GM13977 (cell line): Measurements from ENCODE around the gene HDDC3.
"Not testable (repeated sequence)": the region's sequence is repeated elsewhere in the genome, so short reads cannot be mapped to it uniquely, and the experiment has no call there.

ENCODE experiments used
- DNase-seq: peaks from one replicate; pipeline ENCODE4 v3.0.0; 2012; ENCODE audit warnings: low spot score
- in situ Hi-C: fragments of 300-500 bp; cut with MboI; formaldehyde crosslinking; loops from one replicate; pipeline ENCODE4 v1.12.0; 2022; ENCODE audit warnings: low sequenced_read_pairs, low pct_unique_long_range_greater_than_20kb, mixed read lengths, inconsistent platforms; ENCODE audit not compliant: unreplicated experiment
- TF ChIP-seq, protein P1 (sequence below): IDR thresholded peaks from 2 replicates; pipeline ENCODE4 v1.5.1; 2012; ENCODE audit warnings: mild to moderate bottlenecking, control low read depth; ENCODE audit not compliant: insufficient read depth; ENCODE audit errors: extremely low read depth, missing control alignments

Gene HDDC3

DNA sequence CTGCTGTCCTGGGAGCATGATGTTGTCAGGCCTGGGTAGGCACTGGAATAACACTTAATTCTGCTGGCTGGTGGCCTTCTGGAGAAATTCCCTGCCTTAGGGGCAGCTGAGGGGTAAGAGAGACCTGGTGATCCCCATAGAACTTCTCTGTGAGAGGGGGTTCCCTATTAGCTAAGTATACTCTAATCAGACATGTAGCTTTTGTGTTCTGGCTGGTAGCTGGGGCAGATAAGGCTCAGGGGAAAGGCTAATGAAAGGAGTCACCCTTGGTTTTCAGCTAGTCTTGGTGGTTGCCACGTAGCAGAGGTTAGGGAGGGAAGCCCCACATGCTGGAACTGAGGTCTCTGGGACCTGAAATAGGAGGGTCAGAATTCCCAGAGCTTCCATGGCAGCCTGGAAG, 952 bp upstream of the HDDC3 start:
- in situ Hi-C loops: no loop called here
- no peak for DNase-seq
- TF ChIP-seq, protein P1, sequence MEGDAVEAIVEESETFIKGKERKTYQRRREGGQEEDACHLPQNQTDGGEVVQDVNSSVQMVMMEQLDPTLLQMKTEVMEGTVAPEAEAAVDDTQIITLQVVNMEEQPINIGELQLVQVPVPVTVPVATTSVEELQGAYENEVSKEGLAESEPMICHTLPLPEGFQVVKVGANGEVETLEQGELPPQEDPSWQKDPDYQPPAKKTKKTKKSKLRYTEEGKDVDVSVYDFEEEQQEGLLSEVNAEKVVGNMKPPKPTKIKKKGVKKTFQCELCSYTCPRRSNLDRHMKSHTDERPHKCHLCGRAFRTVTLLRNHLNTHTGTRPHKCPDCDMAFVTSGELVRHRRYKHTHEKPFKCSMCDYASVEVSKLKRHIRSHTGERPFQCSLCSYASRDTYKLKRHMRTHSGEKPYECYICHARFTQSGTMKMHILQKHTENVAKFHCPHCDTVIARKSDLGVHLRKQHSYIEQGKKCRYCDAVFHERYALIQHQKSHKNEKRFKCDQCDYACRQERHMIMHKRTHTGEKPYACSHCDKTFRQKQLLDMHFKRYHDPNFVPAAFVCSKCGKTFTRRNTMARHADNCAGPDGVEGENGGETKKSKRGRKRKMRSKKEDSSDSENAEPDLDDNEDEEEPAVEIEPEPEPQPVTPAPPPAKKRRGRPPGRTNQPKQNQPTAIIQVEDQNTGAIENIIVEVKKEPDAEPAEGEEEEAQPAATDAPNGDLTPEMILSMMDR: no peak

DNA sequence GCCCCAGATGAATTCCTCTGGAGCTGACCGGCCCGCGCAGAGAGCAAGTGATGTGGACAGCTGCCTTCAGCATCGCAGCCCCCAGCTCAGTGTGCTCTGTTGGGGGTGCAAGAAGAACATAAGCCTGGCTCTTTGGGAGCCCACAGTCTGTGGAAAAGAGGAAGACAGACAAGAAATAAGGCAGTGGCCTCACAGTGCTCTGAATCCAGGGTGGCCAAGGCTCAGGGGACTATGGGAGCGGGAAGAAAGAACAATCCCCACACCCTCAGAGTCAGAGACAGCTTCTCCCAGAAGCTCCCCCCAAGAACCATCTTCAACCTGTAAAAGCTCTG, 277 bp upstream of the HDDC3 start:
- no peak for DNase-seq
- TF ChIP-seq, protein P1: no peak
- in situ Hi-C loops: no loop called here

DNA sequence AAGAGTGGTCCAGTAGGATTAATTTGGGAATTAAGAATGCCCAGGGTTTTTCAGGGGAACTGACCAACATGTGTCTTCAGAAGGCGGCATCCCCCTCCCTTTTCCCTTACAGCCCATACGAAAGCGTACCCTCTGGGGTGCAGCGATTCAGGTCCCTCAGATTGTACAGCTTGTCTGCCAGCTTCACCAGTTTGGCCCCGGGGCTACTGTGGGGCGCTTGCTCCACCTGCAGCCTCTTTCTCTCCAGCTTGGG, 848 bp downstream of the HDDC3 start:
- in situ Hi-C loops: no loop called here
- TF ChIP-seq, protein P1: no peak
- DNase-seq: no peak

DNA sequence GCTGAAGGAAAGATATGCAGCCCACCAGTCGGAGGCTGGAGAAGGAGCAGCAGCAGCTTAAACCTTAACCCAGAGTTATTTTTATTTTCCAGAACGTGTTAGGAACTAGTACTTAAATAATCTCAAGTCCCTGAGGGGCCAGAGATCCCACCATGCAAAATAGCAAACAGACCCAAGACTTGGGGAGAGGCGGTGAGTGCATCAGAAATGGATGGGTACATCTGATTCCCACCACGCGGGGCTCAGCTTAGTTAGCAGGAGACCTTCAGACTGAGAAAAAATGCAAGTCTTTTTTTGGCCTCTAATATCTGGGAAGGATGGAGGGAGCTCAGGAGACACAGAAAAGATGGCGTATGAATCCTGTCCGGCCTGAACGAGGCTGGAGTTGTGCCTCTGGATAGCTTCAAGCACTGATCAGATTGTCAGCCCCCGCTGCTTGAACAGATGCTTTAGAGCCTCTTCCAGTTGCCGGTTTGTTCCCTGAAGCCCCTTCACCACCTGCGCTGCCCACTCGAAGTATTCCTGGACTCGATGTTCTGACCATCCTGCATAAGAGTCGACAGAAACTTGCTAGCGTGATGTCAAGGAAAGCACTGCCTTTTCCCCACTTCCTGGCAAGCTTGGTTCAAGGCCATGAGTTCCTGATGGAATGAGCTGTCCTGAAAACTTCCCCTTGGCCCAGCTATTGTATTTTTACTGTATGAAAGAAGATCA, 1.3 kb downstream of the HDDC3 start:
- in situ Hi-C loops: no loop called here
- DNase-seq: no peak
- TF ChIP-seq, protein P1: no peak

DNA sequence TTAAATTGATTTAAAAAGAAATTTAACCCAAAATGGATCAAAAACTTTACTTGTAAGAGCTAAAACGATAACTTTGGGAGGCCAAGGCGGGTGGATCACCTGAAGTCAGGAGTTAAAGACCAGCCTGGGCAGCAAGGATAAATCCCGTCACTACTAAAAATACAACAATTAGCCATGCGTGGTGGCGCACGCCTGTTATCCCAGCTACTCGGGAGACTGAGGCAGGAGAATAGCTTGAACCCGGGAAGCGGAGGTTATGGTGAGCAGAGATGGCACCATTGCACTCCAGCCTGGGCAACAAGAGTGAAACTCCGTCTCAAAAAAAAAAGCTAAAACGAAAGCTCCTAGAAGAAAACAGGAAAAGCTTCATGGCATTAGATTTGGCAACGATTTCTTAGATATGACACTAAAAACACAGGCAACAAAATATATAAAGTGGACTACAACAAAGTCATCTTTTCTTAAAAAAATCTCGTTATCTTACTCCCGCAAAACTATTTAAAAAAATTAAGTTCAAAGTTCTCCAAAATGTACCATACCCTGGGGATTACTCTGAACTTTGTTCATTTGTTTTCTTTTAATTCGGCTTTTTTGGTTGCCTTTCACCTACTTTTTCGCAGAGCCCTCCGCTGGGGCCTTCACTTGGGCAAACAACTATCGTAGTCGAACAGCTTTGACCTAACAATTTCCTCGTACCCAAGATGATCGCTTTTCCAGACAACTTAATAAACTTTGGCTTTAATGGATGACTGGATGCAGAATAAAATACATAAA, 2.9 kb downstream of the HDDC3 start:
- in situ Hi-C loops: no loop called here
- TF ChIP-seq, protein P1: no peak
- no peak for DNase-seq

DNA sequence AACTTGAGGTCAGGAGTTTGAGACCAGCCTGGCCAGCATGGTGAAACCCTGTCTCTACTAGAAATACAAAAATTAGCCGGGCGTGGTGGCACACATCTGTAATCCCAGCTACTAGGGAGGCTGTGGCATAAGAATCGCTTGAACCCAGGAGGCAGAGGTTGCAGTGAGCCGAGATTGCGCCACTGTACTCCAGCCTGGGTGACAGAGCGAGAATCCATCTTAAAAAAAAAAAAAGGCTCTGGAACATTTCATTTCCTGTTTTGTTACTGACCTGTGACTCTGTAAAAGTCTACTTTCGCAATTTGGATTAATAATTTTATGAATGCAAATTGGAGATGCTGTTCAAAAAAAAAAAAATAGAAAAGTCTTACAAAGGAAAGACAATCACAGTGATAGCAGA, 4.2 kb downstream of the HDDC3 start:
- in situ Hi-C loops, DNase-seq: not testable (repeated sequence)

DNA sequence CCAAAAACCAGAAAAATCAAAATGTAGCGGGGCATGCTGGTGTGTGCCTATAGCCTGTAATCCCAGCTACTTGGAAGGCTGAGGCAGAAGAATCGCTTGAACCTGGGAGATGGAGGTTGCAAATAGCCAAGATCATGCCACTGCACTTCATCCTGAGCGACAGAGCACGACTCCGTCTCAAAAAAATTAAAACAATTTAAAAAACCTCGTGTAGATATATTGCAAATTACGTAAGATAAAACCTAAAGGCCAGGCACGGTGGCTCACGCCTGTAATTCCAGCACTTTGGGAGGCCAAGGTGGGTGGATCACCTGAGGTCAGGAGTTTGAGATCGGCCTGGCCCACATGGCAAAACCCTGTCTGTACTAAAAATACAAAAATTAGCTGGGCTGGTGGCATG, 5.6 kb downstream of the HDDC3 start:
- in situ Hi-C loops: not testable (repeated sequence)

More for the DNA sequence above, 5.6 kb downstream of the HDDC3 start:
- DNase-seq: not testable (repeated sequence)
